CD4-positive, alpha-beta T cell treated with Interleukin-17A for 4 hours (primary cell): ENCODE results near the gene INKA2.

Experiments
- DNase-seq: peaks from one replicate; pipeline ENCODE4 v3.0.0-alpha.2; 2020; ENCODE audit warnings: mixed read lengths

Gene INKA2

GRCh38 chr1:111699268-111699667 lies 39.9 kb downstream of the INKA2 start:
- DNase-seq = no peak

- no peak for DNase-seq
Observed at GRCh38 chr1:111696330-111696729, 42.9 kb downstream of the INKA2 start.

- DNase-seq = no peak
Observed at GRCh38 chr1:111695801-111696200, 43.4 kb downstream of the INKA2 start.

DNA sequence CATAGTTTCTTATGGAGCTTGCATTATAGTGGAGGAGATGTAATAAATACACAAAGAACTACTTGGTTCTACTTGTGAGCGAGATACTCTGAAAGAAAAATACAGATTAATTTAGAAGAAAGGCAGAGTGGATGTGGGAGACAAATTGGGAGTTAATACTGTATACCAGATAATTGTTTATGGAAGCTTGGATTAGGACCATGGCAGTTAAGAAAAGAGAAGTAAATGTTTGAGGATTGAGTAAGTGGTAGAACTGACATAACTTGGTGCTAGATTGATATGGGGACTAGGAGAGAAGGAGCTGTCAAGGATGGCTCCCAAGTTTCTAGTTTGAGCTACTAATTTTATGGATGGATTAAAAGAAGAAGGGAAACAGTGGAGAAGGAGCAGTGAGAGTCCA lies 47.3 kb downstream of the INKA2 start:
- DNase-seq = no peak

GRCh38 chr1:111690306-111690617 lies 48.9 kb downstream of the INKA2 start:
- DNase-seq = no peak
